Stimulated activated CD8-positive, alpha-beta memory T cell treated with anti-CD3 and anti-CD28 coated beads, Interleukin-4, amount 100 ng/mL, for 1 hour (primary cell): ENCODE measurements around the gene FSTL4.
"Not testable (repeated sequence)": the region's sequence is repeated elsewhere in the genome, so short reads cannot be mapped to it uniquely, and the experiment has no call there.

Source experiments
- DNase-seq, 2 donors: peaks; one replicate each; pipeline ENCODE4 v3.0.0-alpha.2; 2020; ENCODE audit warnings: low read depth in 2 of 2, low spot score in 1 of 2

Gene FSTL4

DNA sequence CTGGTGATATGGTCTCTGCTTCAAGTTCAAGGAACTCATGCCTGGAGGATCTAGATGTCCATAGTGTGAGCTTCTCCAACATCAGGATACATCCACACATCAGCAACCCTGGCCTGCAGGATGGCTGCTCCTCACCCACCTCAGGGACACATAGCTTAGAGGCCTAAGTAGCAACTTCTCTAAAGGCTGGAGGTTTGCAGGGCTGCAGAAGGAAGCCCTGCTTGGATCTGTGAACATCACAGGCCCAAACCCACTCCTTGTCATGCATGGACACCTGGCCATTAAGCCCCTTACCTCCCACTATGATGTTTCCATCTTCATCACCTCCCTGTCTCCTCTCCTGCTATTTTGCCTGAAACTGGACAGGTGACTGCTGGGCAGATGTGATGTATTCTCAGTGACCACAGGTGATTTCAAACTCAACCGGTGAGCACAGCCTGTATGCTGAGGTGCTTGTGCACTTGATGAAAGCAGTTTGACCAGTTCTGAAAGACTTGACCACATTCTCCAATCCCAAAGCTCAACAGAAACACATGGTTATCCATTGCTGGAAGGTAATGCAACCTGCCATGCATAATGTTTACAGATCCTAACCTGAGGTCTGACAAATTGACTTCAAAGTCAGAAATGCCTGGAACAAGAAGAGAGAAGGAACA is 205.2 kb downstream of the FSTL4 start:
- no peak for DNase-seq

DNA sequence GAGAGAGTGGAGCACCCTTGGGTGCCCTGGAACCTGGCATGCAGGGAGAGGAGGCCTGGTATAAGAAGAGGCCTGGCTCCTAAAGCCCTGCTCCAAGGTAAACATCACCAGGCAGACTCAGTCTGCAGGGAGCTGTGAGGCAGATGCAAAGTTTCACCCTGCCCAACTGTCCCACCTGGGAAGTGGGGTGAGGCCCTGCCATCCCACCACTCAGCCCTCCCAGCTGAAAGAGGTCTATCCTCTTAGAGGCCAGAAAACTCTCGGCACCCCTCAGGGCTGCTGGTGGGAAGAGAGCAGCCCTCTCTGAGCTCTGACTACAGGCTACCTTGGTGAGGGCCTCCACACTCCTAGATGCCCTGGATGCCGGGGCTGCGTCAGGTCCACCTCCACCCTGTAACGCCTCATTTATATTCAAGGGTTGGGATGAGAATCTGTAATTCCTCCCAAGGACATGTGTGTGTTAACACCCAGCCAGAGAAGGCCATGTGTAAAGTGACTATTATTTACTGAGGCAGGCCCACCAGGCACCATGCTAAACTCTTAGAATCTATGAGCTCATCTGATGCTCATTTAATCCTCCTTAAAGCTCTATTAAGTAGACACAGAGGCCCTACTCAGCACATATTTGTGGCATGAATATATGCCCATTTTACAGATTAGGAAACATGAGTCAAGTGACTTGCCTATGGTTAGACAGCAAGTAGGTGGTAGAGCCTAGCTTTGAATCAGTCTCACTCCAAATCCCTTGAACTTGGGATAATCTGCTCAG is 205.9 kb downstream of the FSTL4 start:
- DNase-seq: no peak

DNA sequence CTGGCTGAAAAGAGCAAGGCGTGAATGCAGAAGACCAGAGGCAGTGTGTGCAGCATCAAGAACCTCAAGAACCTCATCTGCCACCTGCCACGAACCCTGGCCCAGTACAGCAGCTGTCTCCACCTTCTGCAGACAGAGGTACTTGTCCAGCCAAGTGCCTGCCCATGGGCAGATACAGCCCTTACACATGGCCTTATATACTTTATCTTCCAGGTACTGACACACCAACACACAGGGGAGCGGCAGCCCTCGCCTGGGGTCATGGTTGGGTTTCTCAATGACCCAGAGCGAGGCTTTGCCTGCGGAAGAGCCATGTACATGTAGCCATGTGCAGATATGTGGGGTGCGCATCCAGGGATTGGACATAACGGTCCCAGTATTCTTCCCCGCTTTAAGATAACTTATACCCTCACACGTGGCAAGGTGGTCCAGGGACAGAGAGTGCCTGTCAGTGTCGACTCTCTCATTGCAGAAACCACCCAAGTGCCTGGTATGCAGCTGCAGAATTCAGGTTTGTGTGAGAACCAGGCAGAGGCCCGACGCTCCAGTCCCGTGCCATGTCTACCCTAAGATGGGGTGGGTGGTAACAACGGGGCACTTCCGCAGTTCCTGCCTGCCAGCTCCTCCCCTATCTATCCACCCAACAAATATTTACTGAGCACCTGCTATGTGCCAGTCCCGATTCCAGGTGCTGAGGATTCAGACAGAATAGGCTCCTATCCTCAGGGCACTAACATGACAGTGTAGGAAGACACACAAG is 206.9 kb downstream of the FSTL4 start:
- no peak for DNase-seq

DNA sequence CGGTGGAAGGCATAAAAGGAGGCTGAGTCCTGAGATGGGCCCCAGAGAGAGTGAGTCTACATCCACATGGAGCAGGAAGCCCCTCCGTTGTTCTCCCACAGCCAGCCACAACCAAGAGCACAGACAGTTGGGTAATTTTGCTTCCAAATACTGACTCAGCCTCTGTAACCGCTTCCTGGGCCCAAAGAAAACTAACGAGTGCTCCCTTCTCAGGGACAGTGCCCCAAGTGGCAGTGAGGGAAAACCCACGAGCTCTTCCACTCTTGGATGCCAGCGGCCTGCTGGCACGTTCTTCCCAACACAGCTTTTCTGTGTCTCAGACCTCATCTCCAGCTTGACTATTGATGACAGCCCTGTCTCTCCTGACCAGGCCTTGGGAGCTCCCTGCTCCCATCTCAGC is 207.6 kb downstream of the FSTL4 start:
- no peak for DNase-seq

DNA sequence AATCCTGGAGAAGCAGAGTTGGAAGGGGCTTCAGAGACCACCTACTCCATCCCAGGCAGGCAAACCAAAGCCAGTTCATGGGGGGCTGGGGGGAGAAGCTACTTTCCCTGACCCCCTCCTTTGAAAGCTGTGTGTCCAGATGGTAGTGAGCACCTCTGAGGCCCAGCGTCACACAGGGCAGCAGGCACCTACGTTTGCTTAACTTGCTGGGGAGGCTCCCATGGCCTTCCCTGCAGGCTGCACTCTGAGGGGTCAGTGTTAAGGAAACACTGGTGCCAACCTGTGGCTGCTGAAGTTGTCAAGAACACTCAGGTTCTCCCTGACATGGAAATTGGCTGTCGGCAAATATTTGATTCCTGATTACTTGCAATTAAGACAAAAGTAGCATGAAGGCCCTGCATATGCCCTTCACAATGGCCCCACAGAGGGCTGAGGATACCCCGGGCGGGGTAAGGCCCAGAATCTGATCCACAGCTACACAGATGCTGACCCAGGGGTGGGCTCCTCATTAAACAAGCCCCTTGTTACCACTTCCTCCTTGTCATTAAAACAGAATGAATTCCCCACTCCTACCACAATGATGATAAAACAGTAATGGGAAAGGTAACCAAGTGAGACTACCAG is 208.5 kb downstream of the FSTL4 start:
- no peak for DNase-seq

DNA sequence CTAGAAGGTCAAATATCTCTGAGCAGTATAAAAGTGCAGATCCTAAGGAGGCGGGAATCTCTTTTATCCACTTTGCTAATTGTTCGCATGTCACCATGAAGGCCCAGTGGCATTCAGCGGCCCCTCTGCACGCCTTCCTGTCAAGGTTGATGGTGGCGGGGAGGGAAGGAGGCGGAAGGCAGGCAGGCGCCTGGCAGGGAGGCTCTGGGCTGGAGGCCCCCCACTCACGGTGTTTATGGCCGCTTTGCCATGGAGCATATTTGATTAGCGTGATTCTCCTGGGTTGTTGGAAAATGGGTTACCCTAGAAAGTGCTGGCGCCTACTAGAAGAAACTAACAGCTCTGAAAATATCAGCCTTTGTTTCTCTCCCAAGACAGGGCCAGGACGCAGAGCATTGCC is 209.6 kb downstream of the FSTL4 start:
- no peak for DNase-seq

DNA sequence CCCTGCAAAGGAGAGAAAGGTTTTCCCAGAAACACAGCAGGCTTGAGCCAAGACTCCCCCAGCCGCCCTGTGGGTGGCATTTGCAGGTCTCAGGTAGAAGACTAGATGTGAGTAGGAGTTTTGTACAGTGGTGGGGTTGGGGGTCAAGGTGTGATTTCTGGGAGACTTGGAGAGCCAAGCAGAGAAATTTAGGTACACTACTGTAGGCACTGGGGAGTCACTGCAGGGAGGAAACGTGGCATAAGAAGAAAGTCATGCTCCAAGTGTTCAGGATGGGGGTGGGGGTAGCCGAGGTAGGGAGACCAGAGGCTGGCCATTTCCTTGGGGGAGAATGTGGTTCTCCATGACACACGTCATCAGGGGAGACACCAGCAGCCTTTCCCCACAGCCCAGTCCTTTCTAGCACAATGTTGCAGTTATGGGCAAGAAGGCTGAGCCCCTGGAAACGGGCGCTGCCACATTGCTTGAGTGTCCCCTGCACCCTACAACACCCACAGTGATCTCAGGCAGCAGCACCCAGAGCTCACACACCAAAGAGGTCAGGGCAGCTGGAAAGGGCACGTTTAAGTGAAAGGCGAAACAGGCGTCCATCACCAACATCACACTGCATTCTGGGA is 210.5 kb downstream of the FSTL4 start:
- no peak for DNase-seq

DNA sequence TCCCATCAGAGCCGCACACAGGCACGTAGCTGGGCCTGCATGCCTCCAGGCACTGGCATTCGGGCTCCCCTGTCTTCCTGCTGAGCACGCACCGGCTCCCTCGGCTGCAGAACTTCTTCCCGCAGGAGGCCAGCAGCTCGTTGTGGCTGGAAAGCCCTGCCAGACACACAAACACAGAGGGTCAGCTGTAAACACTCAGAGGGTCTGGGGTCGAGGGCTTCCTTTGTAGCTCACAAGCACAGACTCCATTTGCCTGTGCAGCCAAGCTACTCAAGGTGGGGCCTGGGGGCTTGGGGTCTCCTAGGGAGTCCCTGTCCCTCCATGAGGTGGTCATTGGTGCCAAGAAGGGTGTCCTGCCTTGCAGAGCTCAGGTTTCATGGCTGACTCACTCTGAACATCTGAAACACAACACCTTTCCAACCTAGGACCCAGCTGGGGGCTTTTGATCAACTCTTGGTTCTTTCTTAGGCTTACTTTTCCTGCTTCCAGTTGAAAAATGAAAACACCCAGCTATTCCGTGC is 211.4 kb downstream of the FSTL4 start:
- DNase-seq: no peak

DNA sequence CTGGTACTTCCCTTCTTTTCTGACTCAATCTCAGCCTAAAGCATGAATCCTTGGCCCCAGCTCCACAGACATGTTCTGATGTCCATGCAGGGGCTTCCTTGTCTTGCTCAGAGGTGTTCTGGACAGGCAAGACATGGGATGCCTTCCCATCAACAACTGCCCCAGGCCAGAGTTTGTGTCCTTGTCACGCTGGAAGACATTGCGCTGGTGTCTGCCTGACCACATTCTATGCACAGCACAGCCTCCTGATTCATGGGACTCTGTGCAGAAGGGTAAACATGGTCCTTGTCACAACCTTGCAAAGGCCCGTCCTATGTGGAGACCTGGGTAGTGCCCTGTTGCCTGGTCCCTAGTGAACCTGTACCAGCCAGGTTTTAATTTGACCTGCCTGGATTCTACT is 212.2 kb downstream of the FSTL4 start:
- DNase-seq: no peak

DNA sequence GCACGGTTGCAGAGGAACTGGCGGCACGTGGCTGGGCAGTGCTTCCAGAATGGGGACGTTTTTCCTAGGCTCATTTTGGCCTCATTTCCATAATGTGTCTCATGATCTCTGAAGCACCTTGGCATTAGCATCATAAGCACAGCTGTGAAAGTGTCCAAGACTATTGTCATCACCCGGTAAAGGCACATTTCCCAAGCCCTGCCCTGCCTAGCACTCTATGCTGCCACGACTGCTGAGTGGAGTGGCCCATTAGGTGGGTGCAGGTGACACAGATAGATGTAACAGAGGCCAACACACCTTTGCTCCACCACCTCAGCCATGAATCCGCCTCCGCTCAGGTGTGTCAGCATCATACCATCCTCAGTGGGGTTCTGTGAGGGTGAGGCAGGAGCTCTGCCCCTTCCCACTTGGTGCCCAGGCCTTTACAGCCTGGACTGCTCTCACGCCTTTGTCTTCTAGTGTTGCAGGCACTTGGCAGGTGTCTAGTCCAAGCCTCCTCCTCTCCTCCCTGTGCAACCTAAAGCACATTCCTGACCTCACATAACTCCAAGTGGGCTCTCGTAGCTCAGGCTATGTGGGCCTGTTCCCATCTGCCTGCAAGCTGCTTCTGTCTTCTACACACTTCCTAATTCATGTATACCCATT is 213.0 kb downstream of the FSTL4 start:
- DNase-seq: no peak

DNA sequence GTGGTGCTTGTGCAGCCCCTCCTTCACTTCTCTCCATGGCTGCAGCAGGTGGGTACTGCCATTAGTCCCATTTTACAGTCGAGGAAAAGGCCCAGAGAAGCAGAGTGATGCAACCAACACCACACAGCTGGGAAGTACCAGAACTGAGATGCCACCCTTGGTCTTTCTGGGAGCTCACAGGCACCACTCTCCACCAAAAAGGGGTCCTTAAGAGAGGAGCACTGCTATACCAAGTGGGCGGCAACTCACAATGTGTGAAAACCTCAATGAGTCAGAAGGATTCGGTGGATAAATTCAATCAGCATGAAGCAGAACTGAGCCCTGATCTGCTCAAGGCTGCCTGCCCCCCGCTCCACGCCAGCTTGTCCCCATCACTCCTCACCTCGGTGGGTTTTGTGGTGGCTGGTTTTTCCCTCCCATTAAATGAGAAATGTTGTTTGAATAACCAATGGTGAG is 213.7 kb downstream of the FSTL4 start:
- DNase-seq: no peak

DNA sequence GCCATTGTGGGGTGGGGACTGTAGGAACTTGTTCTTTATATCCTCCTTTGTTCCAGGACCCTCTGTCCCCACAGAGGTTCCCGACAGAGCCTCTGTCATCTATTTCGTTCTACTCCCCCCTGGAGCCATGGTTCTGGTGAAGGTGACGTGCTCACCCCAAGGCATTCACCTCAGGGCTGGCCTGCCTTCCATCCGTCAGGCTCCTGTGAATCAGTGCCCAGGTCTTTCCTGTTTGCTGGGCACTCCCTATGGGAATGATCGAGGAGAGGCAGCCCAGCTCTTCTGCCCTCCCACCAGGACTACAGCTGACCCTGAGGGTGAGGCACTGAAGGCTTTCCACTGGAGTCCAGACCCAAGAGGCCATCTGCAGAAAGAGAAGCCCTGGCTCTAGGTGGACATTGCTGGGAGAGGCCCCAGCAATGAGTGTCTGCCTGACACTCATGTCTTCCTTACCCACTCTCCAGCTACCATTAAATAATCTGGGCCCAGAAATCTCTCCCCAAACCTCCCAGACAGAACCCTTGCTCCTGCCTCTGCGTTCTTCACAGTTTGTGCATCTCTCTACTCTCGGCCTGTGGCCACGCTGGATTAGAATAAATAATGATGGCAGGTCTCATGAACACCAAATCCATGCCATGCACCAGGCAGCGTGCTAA is 214.2 kb downstream of the FSTL4 start:
- no peak for DNase-seq

DNA sequence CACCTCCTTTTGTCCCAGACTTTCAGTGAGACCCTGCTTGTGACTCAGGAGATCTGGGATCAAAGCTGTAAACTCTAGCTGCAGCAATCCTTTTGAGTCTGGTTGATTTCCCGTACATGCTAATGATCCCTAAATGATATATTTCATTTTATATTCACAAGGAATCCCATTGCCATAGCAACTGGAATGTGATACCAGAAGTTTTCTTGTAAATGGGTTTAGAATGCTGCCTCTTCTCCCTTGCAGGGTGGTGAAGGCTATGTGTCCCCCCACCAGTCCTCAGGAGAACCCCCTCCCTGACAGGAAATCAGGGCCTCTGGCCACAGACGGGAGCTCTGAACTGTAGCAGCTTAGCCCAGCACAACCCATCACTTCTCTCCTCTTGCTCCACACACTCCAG is 215.0 kb downstream of the FSTL4 start:
- no peak for DNase-seq

DNA sequence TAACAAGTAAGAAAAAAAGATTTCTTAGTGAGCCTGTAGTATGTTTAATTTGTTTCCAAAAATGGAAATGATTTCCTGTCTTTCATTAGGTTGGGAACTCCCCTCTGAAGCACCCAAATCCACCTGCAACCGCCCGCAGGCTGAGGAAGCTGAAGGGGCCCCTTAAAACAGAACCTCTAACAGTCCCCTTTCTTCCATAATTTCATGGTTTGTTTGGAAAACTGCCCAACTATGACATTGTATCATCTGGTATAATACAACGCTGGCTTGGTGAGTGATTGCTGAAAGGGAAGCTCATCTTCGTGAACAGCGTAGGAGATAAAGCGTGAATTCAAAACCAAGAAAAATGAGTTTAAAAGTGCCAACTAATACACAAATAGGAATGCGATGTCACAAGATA is 215.5 kb downstream of the FSTL4 start:
- no peak for DNase-seq

DNA sequence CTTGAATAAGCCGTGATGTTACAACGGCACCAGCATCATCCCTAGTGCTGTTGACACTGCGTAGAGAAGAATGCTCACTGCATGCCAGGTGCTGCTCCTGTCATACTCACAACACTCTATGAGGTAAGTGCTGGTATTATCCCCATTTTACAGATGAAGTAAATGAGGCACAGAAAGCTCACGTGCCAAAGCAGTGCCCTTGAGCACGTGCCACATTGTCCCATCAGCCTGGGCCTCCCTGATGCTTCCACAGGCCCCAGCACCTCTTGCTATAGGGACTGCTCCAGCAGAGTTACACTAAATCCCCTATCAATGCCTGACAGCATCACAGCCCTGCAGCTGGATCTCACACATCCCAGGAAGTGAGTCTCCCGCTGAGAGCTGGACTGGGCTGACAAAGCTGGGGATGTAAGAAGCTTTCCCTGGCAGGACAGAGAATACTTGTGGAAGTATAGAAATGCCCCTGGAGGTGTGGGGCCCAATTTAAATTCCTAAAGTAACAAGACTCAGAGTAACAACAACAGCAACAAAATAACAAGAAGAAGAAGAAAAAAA is 216.1 kb downstream of the FSTL4 start:
- DNase-seq: no peak

DNA sequence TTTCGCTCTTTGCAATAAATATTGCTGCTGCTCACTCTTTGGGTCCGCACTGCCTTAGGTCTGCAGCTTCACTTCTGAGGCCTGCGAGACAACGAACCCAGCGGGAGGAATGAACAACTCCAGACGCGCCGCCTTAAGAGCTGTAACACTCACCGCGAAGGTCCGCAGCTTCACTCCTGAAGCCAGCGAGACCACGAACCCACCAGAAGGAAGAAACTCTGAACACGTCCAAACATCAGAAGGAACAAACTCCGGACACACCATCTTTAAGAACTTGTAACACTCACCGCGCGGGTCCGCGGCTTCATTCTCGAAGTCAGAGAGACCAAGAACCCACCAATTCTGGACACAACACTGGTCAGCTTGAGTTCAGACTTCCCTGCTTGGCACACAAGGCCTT is 217.1 kb downstream of the FSTL4 start:
- not testable (repeated sequence) for DNase-seq

DNA sequence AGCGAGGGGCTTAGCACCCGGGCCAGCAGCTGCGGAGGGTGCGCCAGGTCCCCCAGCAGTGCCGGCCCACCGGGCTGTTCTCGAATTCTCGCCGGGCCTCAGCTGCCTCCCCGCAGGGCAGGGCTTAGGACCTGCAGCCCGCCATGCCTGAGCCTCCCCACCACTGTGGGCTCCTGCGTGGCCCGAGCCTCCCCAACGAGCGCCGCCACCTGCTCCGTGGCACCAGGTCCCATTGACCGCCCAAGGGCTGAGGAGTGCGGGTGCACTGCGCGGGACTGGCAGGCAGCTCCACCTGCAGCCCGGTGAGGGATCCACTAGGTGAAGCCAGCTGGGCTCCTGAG is 217.9 kb downstream of the FSTL4 start:
- DNase-seq: not testable (repeated sequence)

DNA sequence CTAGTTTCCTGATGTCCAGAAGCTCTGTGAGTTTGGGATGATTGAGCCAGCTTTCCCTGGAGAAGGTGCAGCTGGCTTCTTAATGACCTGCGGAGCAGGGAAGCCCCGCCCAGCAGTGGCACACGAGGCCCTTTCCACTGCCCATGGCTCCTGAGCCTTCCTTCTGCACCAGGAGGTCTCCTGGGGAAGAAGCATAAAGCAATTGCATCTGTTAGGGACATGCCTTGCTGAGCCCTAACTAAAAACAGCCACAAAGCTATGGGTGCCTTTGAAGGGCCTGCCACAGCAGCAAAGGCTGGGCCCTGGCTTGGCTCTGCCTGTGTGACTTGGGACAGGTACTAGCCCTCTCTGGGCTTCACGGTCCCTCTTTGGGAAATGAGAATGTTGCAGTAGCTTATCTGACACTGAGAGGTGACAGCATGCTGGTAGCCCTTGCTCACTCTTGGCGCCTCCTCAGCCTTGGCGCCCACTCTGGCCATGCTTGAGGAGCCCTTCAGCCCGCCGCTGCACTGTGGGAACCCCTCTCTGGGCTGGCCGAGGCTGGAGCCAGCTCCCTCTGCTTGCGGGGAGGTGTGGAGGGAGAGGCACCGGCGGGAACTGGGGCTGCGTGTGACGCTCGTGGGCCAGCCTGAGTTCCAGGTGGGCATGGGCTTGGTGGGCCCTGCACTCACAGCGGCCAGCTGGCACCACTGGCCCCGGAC is 218.4 kb downstream of the FSTL4 start:
- no peak for DNase-seq

DNA sequence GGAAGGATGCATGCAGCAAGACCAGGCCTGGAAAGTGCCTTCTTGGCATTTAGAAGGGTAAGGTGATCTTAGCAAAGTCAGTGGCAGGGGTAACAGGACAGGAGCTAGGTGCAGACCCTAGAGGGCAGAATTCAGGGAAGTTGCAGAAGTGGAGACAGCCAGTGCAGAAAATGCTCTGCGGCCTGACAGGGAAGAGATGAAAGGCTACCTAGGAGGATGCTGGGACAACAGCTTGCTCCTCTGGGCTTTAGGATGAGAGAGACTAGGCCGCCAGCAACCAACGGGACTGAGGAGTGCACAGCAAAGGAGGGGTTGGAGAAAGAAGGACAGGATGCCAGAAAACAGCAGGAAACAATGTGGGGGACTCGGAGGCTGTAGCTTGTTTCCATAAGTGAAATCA is 219.9 kb downstream of the FSTL4 start:
- DNase-seq: no peak
